AG10803 (cell line): ENCODE measurements around the gene TNS3.

Experiments used
- DNase-seq: peaks from one replicate; pipeline ENCODE4 v3.0.0; 2010; ENCODE audit warnings: low read depth
- H3K4me3 ChIP-seq: 2 replicates; pipeline ENCODE4 v1.5.1; 2011; ENCODE audit warnings: mild to moderate bottlenecking, low read length, control low read depth
- TF ChIP-seq, protein P1 (sequence below): conservative IDR thresholded peaks from 2 replicates; pipeline ENCODE4 v1.5.1; 2011; ENCODE audit warnings: mild to moderate bottlenecking, low read length, control low read depth, inconsistent platforms

The TNS3 gene

DNA sequence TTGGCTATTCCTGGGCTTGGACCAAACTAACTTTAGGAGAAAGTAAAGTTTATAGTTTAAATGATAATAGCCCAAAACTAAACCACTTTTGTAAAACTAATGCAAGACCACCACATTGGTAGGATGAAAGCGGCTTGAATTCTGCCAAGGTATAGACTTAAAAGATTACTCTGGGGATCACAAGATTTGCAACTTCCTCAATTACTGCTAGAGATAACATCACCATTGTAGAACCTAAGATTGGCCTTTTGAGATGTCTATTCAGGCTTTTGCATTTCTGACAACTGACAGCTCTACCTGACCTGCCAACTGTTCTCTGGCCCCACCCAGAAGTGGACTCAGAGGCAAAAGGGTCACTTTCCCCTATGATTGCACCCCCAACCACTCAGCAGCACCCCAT is 162.4 kb downstream of the TNS3 start:
- H3K4me3 ChIP-seq, result no peak overlapping the region
- TF ChIP-seq, protein P1, sequence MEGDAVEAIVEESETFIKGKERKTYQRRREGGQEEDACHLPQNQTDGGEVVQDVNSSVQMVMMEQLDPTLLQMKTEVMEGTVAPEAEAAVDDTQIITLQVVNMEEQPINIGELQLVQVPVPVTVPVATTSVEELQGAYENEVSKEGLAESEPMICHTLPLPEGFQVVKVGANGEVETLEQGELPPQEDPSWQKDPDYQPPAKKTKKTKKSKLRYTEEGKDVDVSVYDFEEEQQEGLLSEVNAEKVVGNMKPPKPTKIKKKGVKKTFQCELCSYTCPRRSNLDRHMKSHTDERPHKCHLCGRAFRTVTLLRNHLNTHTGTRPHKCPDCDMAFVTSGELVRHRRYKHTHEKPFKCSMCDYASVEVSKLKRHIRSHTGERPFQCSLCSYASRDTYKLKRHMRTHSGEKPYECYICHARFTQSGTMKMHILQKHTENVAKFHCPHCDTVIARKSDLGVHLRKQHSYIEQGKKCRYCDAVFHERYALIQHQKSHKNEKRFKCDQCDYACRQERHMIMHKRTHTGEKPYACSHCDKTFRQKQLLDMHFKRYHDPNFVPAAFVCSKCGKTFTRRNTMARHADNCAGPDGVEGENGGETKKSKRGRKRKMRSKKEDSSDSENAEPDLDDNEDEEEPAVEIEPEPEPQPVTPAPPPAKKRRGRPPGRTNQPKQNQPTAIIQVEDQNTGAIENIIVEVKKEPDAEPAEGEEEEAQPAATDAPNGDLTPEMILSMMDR, result no peak
- no peak for DNase-seq

- peak; percentile 67 for DNase-seq
- TF ChIP-seq, protein P1, result no peak
- no peak overlapping the region for H3K4me3 ChIP-seq
Measured at GRCh38 chr7:47418601-47419309, 163.2 kb downstream of the TNS3 start.

DNA sequence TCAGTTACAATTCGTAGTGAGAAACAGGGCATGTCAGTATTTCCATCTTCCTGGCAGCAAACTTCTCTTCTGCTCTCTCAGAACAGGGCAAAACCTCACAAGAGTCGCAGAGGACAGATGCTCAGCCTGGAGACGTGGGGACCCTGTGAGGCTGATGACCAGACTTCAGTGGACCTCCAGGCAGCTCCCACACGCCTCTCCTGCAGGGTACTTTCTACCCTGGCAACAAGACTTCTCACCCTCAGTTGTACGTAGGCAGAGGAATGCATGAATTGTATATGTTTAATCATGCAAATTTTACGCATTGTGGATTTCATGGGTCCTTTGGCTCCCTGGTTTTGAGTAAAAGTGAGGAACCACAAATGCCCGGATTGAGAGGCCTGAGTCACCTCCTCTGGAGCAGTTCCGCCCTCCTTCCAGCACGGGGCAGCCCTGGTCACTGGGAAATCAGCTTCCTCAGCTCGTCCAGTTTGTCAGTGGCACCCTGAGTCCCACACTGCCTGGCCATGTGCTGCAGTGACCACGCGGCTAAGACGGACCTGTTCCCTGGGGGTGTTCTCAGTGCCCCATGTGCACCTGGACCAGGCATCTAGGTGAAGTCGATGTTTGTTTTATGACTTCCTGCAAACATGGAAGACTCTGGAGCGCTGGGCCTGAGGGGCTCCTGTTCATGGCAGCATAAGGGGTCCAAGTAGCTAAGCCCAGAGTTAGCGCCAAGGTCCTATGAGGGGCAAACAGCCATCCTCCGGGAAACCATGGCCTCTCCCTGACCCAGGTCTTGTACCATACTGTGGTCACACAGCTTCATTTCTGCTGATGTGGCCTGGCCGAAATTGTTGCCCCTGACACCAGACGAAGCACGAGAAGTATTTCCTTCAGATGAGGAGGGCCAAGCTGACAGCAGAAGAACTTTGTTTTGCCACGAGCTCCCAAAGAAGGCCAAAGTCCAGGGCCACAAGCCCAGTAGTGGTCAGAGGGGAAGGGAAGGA is 165.1 kb downstream of the TNS3 start:
- TF ChIP-seq, protein P1, result no peak
- no peak for DNase-seq
- H3K4me3 ChIP-seq, result no peak overlapping the region

DNA sequence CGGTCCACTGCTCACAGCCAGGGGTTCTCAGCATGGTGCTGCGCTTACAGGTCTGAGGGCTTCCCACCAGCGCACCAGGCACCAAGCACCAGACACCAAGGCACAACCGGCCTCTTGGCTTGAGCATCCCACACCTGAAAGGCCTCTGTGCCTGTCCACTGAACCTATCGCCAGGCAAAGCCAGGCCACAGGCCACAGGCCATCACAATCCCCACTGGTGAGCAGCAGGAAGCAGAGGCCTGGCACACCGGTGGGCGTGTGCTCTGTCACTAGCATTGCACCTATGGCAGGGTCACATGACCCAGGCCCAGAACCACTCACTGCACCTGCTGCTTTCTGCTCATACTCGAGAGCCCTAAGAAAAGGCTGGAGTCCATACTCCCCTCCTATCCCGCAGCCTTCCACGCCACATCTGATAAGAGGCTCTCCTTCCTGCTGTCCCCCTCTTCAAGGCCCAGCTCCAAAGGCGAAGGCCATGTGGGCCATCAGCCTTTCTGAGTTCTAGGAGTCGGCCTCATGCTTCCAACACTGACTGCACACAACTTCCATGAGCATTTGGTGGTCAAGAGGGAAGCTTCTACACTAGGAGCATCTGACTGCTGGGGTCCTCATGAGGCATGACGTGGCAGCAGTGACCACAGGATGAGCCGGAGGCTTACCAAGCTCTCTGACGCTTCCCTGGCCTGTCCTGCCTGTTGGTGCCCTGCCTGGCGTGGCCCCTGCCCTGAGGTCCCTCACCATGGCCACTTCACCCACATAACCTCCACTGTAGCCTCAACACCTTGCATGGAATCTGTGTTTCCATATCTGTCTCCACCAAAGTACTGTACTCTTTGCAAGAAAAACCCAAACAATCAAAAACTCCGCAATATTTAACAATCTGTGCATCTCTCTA is 166.3 kb downstream of the TNS3 start:
- TF ChIP-seq, protein P1, result no peak
- no peak for DNase-seq
- no peak overlapping the region for H3K4me3 ChIP-seq

- no peak overlapping the region for H3K4me3 ChIP-seq
- DNase-seq, result no peak
- TF ChIP-seq, protein P1, result no peak
Measured at GRCh38 chr7:47414342-47415317, 167.3 kb downstream of the TNS3 start.
